Measurements from ENCODE around the gene NOXA1. TPM values are rescaled to one million over a fixed set of nuclear protein-coding genes. Genes with fewer than 3 reads are reported as not detected.
A peak's percentile ranks its signal among the peaks of the same experiment; 100 is the strongest.

NOXA1 gene
- total RNA-seq, 4 donors from 2014 or later: 3.1 to 5.6 (median 4.4) TPM

DNA sequence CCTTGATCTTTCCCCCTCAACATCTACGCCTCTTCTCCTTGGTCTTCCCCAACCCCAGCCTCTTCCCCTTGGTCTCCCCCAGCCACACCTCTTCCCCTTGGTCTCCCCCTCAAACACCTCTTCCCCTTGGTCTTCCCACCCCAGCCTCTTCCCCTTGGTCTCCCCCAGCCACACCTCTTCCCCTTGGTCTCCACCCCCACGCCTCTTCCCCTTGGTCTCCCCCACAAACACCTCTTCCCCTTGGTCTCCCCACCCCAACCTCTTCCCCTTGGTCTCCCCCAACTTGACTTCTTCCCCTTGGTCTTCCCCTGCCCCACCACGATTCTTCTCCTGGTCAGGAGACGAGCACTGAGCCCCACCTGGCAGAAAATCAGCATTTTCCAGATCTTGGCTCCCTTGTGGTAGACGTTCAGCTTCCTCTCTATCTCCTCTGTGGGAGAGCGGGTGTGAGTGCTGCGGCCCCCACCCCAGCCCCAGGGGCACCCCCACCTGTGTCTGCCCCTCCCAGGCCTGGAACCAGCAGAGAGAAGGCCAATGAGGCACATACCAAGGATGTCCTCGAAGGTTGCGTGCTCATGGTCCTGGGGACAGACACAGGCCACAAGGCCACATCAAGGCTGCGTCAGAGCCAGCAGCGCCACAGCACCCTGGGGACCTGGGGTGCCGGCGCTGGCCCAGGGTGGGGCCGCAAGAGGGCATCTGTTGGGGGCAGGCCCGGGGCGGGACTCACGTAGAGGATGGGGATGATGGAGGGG lies 29.0 kb downstream of the NOXA1 start:
- no peak overlapping the region for H3K4me3 ChIP-seq (ENCODE audit: low read depth, poor library complexity, severe bottlenecking)
- intact Hi-C loops (cut with DNase I; ENCODE audit: low total_unique reads): no loop called here
- TF ChIP-seq, protein P1, sequence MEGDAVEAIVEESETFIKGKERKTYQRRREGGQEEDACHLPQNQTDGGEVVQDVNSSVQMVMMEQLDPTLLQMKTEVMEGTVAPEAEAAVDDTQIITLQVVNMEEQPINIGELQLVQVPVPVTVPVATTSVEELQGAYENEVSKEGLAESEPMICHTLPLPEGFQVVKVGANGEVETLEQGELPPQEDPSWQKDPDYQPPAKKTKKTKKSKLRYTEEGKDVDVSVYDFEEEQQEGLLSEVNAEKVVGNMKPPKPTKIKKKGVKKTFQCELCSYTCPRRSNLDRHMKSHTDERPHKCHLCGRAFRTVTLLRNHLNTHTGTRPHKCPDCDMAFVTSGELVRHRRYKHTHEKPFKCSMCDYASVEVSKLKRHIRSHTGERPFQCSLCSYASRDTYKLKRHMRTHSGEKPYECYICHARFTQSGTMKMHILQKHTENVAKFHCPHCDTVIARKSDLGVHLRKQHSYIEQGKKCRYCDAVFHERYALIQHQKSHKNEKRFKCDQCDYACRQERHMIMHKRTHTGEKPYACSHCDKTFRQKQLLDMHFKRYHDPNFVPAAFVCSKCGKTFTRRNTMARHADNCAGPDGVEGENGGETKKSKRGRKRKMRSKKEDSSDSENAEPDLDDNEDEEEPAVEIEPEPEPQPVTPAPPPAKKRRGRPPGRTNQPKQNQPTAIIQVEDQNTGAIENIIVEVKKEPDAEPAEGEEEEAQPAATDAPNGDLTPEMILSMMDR (IDR thresholded peaks at IDR 0.05): no peak
- TF ChIP-seq POLR2A (IDR thresholded peaks at IDR 0.05): no peak
- DNase-seq (ENCODE audit: low spot score in 2 of 2): peak in 1 of 2 donors; percentile 86
- 88 to 91% methylated on average over 16 to 17 of the region's 17 CpGs for WGBS, 2 donors

DNA sequence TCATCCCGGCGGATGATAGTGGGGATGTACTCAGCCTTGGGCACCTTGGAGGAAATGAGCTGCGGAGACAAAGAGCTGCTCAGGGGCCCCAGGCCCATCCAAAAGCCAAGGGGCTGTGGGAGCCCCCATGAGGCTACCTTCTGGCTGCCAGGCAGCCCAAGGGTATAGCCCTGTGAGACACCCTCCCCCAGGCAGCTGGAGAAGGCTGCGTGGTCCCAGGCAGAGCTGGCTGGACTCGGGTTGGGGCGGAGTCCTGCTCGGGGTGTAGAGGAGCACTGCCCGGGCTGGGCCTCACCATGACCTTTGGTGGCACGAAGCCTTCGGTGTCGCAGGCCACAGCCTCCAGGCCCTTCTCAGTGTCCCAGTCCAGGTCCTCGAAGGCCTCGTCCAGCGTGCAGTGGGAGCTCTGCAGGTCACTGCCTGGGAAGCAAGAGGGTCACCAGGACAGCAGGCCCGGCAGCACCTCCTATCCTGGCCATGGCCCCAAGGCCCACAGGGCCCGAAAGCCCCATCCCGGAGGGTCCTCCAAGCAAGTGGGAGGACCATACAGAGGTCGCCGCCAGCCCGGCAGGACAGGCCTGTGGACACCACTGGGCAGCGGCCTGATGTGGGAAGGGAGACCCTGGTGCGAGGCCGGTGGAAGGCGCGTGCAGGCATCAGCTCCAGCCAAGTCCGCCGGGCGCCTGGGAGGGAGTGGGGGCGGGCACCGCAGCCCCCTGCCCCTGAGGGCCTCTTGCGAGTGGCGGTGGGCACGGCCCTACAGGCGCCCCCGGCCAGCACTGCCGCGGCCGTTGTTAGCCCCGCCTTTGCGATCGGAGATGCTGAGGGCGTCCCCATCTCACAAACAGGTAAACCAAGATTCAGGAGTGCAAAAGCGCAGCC lies 29.8 kb downstream of the NOXA1 start:
- 76 to 95% methylated on average over 22 to 30 of the region's 43 CpGs for WGBS, 2 donors
- H3K4me3 ChIP-seq (ENCODE audit: low read depth, poor library complexity, severe bottlenecking): no peak overlapping the region
- DNase-seq (ENCODE audit: low spot score in 2 of 2): peak in 1 of 2 donors; percentile 89
- intact Hi-C loops (cut with DNase I; ENCODE audit: low total_unique reads): no loop called here
- TF ChIP-seq POLR2A (IDR thresholded peaks at IDR 0.05): no peak
- TF ChIP-seq, protein P1 (IDR thresholded peaks at IDR 0.05): no peak

DNA sequence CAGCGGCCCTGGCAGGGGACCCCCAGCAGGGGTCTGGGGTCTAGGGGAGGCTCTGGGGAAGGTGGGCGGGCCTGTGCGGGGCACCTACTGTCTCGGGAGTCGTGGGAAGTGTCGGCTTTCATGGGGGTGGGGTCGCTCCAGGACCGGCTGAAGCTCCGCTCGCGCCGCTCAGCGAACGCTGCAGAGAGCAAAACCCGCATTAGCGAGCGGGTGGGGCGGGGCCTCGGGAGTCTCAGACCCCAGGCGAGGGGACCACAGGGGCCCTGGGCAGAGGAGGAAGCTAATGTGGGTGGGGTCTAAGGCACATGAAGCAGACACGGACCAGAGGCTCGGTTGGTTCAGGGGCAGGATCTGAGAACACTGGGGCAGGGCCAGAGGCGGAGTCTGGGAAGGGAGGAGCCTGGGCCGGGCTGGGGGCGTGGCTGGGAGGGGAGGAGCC lies 30.5 kb downstream of the NOXA1 start:
- intact Hi-C loops (cut with DNase I; ENCODE audit: low total_unique reads): no loop called here
- H3K4me3 ChIP-seq (ENCODE audit: low read depth, poor library complexity, severe bottlenecking): no peak overlapping the region
- 23 to 28% methylated on average over 24 to 25 of the region's 25 CpGs for WGBS, 2 donors
- DNase-seq (ENCODE audit: low spot score in 2 of 2): peak; percentile 81 to 95
- no peak for TF ChIP-seq POLR2A (IDR thresholded peaks at IDR 0.05)
- TF ChIP-seq, protein P1 (IDR thresholded peaks at IDR 0.05): no peak

DNA sequence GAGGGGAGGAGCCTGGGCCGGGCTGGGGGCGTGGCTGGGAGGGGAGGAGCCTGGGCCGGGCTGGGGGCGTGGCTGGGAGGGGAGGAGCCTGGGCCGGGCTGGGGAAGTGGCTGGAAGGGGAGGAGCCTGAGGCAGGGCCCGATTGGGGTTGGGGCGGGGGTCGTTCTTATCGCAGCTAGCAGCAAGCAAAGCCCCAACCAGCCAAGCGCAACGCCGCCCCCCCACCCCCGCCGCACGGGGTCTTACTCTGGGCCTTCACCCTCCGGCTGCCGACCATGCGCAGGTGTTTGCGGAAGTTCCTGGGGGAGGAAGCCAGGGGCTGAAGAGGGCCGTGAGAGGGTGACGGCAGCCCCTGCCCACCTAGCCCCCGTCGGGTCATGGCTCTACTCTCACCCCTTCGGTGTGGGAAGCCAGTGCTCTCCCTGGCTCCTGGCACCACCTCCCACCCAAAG lies 31.0 kb downstream of the NOXA1 start:
- peak overlapping the region; percentile 26 for H3K4me3 ChIP-seq (ENCODE audit: low read depth, poor library complexity, severe bottlenecking)
- DNase-seq (ENCODE audit: low spot score in 2 of 2): peak; percentile 75 to 95
- TF ChIP-seq POLR2A (IDR thresholded peaks at IDR 0.05): no peak
- 7 to 20% methylated on average over 9 to 16 of the region's 24 CpGs for WGBS, 2 donors
- intact Hi-C loops (cut with DNase I; ENCODE audit: low total_unique reads): no loop called here

DNA sequence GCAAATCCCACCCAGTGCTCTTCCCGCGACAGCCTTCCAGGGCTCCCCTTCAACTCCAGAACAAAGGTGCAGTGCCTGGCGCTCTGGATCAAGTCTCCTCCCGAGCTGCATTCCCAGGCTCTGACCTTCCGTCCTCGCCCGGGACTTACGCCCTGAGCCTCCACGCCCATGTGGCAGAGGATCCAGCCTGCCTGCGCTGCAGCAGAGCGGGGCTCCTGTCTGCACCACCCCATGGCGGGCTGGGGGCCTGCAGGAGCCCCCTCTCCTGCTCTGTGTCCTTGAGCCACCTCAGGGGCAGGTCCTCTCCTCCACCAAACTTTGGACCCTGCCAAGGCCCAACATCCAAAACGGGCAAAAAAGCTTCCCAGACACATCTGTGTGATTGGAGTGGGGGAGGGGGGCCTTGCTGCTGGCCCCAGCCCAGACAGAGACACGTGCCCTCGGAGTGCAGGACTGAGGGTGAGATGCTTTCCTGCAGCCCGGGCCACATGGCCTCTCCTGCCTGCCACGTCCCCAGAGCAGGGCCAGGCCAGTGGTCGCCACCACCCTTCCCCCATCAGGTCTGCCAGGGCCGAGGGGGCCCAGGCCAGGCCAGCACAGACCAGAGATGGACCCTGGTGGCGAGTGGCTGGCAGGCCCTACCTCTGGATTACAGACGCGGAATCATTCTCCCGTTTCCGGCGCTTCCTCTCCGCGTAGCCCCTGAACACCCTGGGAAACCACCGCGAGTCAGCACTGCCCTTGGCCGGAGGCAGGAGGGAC lies 31.6 kb downstream of the NOXA1 start:
- TF ChIP-seq, protein P1 (IDR thresholded peaks at IDR 0.05): no peak
- TF ChIP-seq POLR2A (IDR thresholded peaks at IDR 0.05): no peak
- intact Hi-C loops (cut with DNase I; ENCODE audit: low total_unique reads): loop anchor here (5.0 kb wide), 1 partner anchor 158 kb away; no protein-coding TSS in a partner anchor
- DNase-seq (ENCODE audit: low spot score in 2 of 2): peak in 1 of 2 donors; percentile 89
- no peak overlapping the region for H3K4me3 ChIP-seq (ENCODE audit: low read depth, poor library complexity, severe bottlenecking)
- 50 to 64% methylated on average over 27 to 30 of the region's 30 CpGs for WGBS, 2 donors

Measured in lower leg skin (tissue), 4 donors.